T-cell (primary cell): ENCODE data around the gene MTF2. TPM values are rescaled to one million over a fixed set of nuclear protein-coding genes. Genes with fewer than 3 reads are reported as not detected.
"Not testable (repeated sequence)": the region's sequence is repeated elsewhere in the genome, so short reads cannot be mapped to it uniquely, and the experiment has no call there.

Experiments
- ATAC-seq, 4 experiments: fragments of 200-7000 bp in 3 of 4; fragments of 150-1000 bp in 1 of 4; cut with Tn5 transposase; replicated peaks in 1 of 4; 1 replicate in 3 of 4; 2 replicates in 1 of 4; pipeline ENCODE4 v1.10.0; 2021; ENCODE audit warnings: moderate library complexity in 3 of 4, mild to moderate bottlenecking in 2 of 4, moderate number of reproducible peaks in 1 of 4
- CTCF ChIA-PET, 2 donors: fragments of 300-600 bp; sonication (Branson Sonifier 250); formaldehyde crosslinking; loops; one replicate each; lab custom pipeline; 2022; ENCODE audit warnings: antibody characterized with exemption in 2 of 2; lab: Charles Lee
- POLR2A ChIA-PET, 2 donors: fragments of 300-600 bp; sonication (Branson Sonifier 250); formaldehyde crosslinking; loops; one replicate each; lab custom pipeline; 2022; ENCODE audit warnings: antibody characterized with exemption in 2 of 2; lab: Charles Lee
- DNase-seq, 35 experiments: peaks; one replicate each; pipeline versions ENCODE4 v3.0.0 to v3.0.0-alpha.2; 2013 to 2023
- H3K27ac ChIP-seq: one replicate; pipeline ENCODE4 v1.5.1; 2013; ENCODE audit warnings: low read length
- H3K27me3 ChIP-seq, 2 experiments: replicated peaks in 1 of 2; 1 replicate in 1 of 2; 2 replicates in 1 of 2; pipeline versions ENCODE4 v1.6.1 to v1.7.0; 2013; ENCODE audit warnings: low read length in 1 of 2, mixed read lengths in 1 of 2; ENCODE audit not compliant: control insufficient read depth in 2 of 2, insufficient read depth in 2 of 2; ENCODE audit errors: extremely low read depth in 1 of 2
- H3K36me3 ChIP-seq, 2 donors: 1 replicate in 1 of 2; 2 replicates in 1 of 2; pipeline versions ENCODE4 v1.6.1 to v1.7.0; 2013; ENCODE audit warnings: low read length in 1 of 2; ENCODE audit not compliant: control insufficient read depth in 2 of 2, insufficient read depth in 1 of 2; ENCODE audit errors: extremely low read depth in 1 of 2
- H3K4me1 ChIP-seq, 2 experiments: 1 replicate in 1 of 2; 2 replicates in 1 of 2; pipeline versions ENCODE4 v1.6.1 to v1.7.0; 2013; ENCODE audit warnings: low read length in 2 of 2, mixed read lengths in 1 of 2; ENCODE audit not compliant: insufficient read depth in 2 of 2, control insufficient read depth in 1 of 2; ENCODE audit errors: extremely low read depth in 1 of 2
- H3K4me3 ChIP-seq, 2 donors: 1 replicate in 1 of 2; 2 replicates in 1 of 2; pipeline versions ENCODE4 v1.5.1 to v1.7.0; 2013; ENCODE audit warnings: mild to moderate bottlenecking in 2 of 2, low read length in 1 of 2, moderate library complexity in 1 of 2; ENCODE audit not compliant: control insufficient read depth in 1 of 2; ENCODE audit errors: extremely low read depth in 1 of 2
- H3K9me3 ChIP-seq: 2 replicates; pipeline ENCODE4 v1.7.0; 2013
- H3K27ac Mint-ChIP-seq, 2 donors: one replicate each; pipeline ENCODE4 v1.8.0; 2020 to 2021; ENCODE audit warnings: mild to moderate bottlenecking in 2 of 2, mixed read lengths in 2 of 2
- H3K27me3 Mint-ChIP-seq, 2 donors: one replicate each; pipeline ENCODE4 v1.8.0; 2021 to 2022; ENCODE audit warnings: mixed read lengths in 2 of 2
- H3K36me3 Mint-ChIP-seq: one replicate; pipeline ENCODE4 v1.8.0; 2021; ENCODE audit warnings: mixed read lengths
- H3K4me1 Mint-ChIP-seq, 3 donors: one replicate each; pipeline ENCODE4 v1.8.0; 2020 to 2022; ENCODE audit warnings: mixed read lengths in 3 of 3, mild to moderate bottlenecking in 1 of 3
- H3K4me3 Mint-ChIP-seq, 3 donors: one replicate each; pipeline ENCODE4 v1.8.0; 2020 to 2022; ENCODE audit warnings: mild to moderate bottlenecking in 3 of 3, mixed read lengths in 3 of 3, moderate library complexity in 3 of 3
- H3K9me3 Mint-ChIP-seq, 3 donors: one replicate each; pipeline ENCODE4 v1.8.0; 2020 to 2022; ENCODE audit warnings: mixed read lengths in 3 of 3
- WGBS: methylation state at CpG from one replicate; pipeline ENCODE4 v1.1.5; 2013; ENCODE audit warnings: missing lambda C conversion rate; ENCODE audit not compliant: insufficient coverage; 5-methylcytosine and 5-hydroxymethylcytosine counted together
- total RNA-seq, 35 experiments: library from RNA in 6 of 35; stranded (reverse) in 6 of 35; fragments of 120-200 nt in 1 of 35; gene quantifications; one replicate each; pipeline versions ENCODE4 v1.2.1 to v1.2.4 and lab custom pipeline; 2013 to 2026

The MTF2 gene
- total RNA-seq, 5 donors from 2014 or later (not counting 1 experiment from before 2014, with no cell fraction given): 40.1 to 49.2 (median 47.4) TPM

- POLR2A ChIA-PET: interaction anchor here (0.6 to 1.0 kb wide), 2 partner anchors 24 to 46 kb away, joined by 3 to 6 read pairs; no protein-coding TSS in a partner anchor
- CTCF ChIA-PET: interaction anchor here in 1 of 2 donors (0.6 kb wide), 2 partner anchors 13 to 16 kb away, joined by 3 to 6 read pairs; no protein-coding TSS in a partner anchor
- ATAC-seq (no peak), DNase-seq (no peak)
- Histone ChIP-seq H3K4me3 (no peak overlapping the region), H3K27me3 (no peaks in the 10 kb centered on the region), H3K27ac (no peak overlapping the region), H3K4me1 (no peaks in the 10 kb centered on the region), H3K36me3 (peaks cover 0 to 9% of the 10 kb centered on the region in 2 donors), H3K9me3 (no peaks in the 10 kb centered on the region)
- H3K27ac Mint-ChIP-seq: peak overlapping the region; percentile 3 to 65
- H3K27me3 Mint-ChIP-seq: no peaks in the 10 kb centered on the region
- peaks cover 53 to 62% (median 59%) of the 10 kb centered on the region in 3 donors for H3K4me1 Mint-ChIP-seq
- no peak overlapping the region for H3K4me3 Mint-ChIP-seq
- peaks cover 4 to 9% (median 5%) of the 10 kb centered on the region in 3 donors for H3K9me3 Mint-ChIP-seq
- 100% methylated on average over 2 of the region's 2 CpGs for WGBS
- H3K36me3 Mint-ChIP-seq: peaks cover 40% of the 10 kb centered on the region
Measured at GRCh38 chr1:93164816-93165215, 85.7 kb downstream of the MTF2 start.

GRCh38 chr1:93165895-93166294 lies 86.8 kb downstream of the MTF2 start:
- H3K4me3 Mint-ChIP-seq, H3K27me3 ChIP-seq, H3K9me3 ChIP-seq, DNase-seq, H3K9me3 Mint-ChIP-seq, H3K27ac Mint-ChIP-seq, POLR2A ChIA-PET, H3K4me1 ChIP-seq, H3K4me3 ChIP-seq, H3K36me3 ChIP-seq, ATAC-seq, H3K27me3 Mint-ChIP-seq, H3K27ac ChIP-seq, CTCF ChIA-PET: not testable (repeated sequence)
- Mint-ChIP-seq H3K36me3 (peaks cover 41% of the 10 kb centered on the region), H3K4me1 (peaks cover 57 to 63% (median 62%) of the 10 kb centered on the region in 3 donors)
- WGBS: 100% methylated on average over 1 of the region's 1 CpG

- DNase-seq (no peak), ATAC-seq (no peak)
- ChIA-PET POLR2A (interaction anchor here in 1 of 2 donors (0.7 kb wide), 1 partner anchor 8 kb away, joined by 3 read pairs; no protein-coding TSS in a partner anchor), CTCF (interaction anchor here in 1 of 2 donors (0.5 kb wide), 1 partner anchor 12 kb away, joined by 8 read pairs; no protein-coding TSS in a partner anchor)
- no peaks in the 10 kb centered on the region for H3K27me3 Mint-ChIP-seq
- H3K4me3 ChIP-seq: no peak overlapping the region
- no peak overlapping the region for H3K4me3 Mint-ChIP-seq
- H3K27ac ChIP-seq: no peak overlapping the region
- peaks cover 62 to 66% (median 63%) of the 10 kb centered on the region in 3 donors for H3K4me1 Mint-ChIP-seq
- H3K4me1 ChIP-seq: peaks cover under 1 to 6% of the 10 kb centered on the region in 2 experiments
- H3K27ac Mint-ChIP-seq: peak overlapping the region in 1 of 2 donors; percentile 14
- no peaks in the 10 kb centered on the region for H3K27me3 ChIP-seq
- no peaks in the 10 kb centered on the region for H3K9me3 ChIP-seq
- H3K9me3 Mint-ChIP-seq: peaks cover 4 to 9% (median 5%) of the 10 kb centered on the region in 3 donors
- H3K36me3 Mint-ChIP-seq: peaks cover 39% of the 10 kb centered on the region
- H3K36me3 ChIP-seq: peaks cover 0 to 4% of the 10 kb centered on the region in 2 donors
Measured at GRCh38 chr1:93167006-93167405, 87.9 kb downstream of the MTF2 start.

- CTCF ChIA-PET: interaction anchor here (0.6 kb wide), 2 partner anchors 8 to 359 kb away, joined by 3 read pairs; no protein-coding TSS in a partner anchor
- H3K27me3 ChIP-seq, H3K9me3 Mint-ChIP-seq, H3K4me3 ChIP-seq, POLR2A ChIA-PET, ATAC-seq, H3K36me3 ChIP-seq, H3K27ac ChIP-seq, H3K27ac Mint-ChIP-seq, H3K9me3 ChIP-seq, DNase-seq, H3K27me3 Mint-ChIP-seq, H3K4me1 ChIP-seq: not testable (repeated sequence)
- Mint-ChIP-seq H3K36me3 (peaks cover 42% of the 10 kb centered on the region), H3K4me3 (peak overlapping the region in 1 of 3 donors; percentile 83), H3K4me1 (peaks cover 73 to 74% (median 73%) of the 10 kb centered on the region in 3 donors)
- WGBS: 100% methylated on average over 20 of the region's 36 CpGs
Measured at GRCh38 chr1:93170141-93170678, 91.1 kb downstream of the MTF2 start.

- H3K27ac Mint-ChIP-seq: peak overlapping the region in 1 of 2 donors; percentile 49
- Histone ChIP-seq H3K4me1 (peaks cover 11 to 13% of the 10 kb centered on the region in 2 experiments), H3K36me3 (peaks cover 0 to 13% of the 10 kb centered on the region in 2 donors), H3K27ac (no peak overlapping the region), H3K27me3 (no peaks in the 10 kb centered on the region), H3K9me3 (no peaks in the 10 kb centered on the region), H3K4me3 (peak overlapping the region in 1 of 2 donors; percentile 7)
- H3K36me3 Mint-ChIP-seq: peaks cover 43% of the 10 kb centered on the region
- ChIA-PET POLR2A (interaction anchor here in 1 of 2 donors (1.3 kb wide), 1 partner anchor 11 kb away, joined by 3 read pairs; no protein-coding TSS in a partner anchor), CTCF (interaction anchor here in 1 of 2 donors (1.0 kb wide), 1 partner anchor 9 kb away, joined by 3 read pairs; no protein-coding TSS in a partner anchor)
- peak overlapping the region; percentile 71 to 83 (median 77) for H3K4me3 Mint-ChIP-seq
- WGBS: no CpG with 5 or more reads among the region's 1 CpG
- DNase-seq: no peak
- H3K9me3 Mint-ChIP-seq: peaks cover 0 to 9% (median 4%) of the 10 kb centered on the region in 3 donors
- no peaks in the 10 kb centered on the region for H3K27me3 Mint-ChIP-seq
- ATAC-seq: no peak
- H3K4me1 Mint-ChIP-seq: peaks cover 75% of the 10 kb centered on the region in 3 donors
Measured at GRCh38 chr1:93171549-93172034, 92.5 kb downstream of the MTF2 start.

- ChIA-PET CTCF (interaction anchor here in 1 of 2 donors (0.7 to 1.2 kb wide), 4 partner anchors 9 to 132 kb away, joined by 3 to 4 read pairs (median 4); no protein-coding TSS in a partner anchor), POLR2A (interaction anchor here in 1 of 2 donors (1.3 kb wide), 1 partner anchor 92 kb away, joined by 4 read pairs; no protein-coding TSS in a partner anchor)
- ATAC-seq (no peak), DNase-seq (no peak)
- Mint-ChIP-seq H3K9me3 (peaks cover 0 to 6% (median 0%) of the 10 kb centered on the region in 3 donors), H3K4me1 (peaks cover 73 to 79% (median 77%) of the 10 kb centered on the region in 3 donors), H3K36me3 (peaks cover 39% of the 10 kb centered on the region), H3K27me3 (no peaks in the 10 kb centered on the region), H3K27ac (peak overlapping the region in 1 of 2 donors; percentile 22), H3K4me3 (peak overlapping the region in 2 of 3 donors; percentile 2 to 83)
- Histone ChIP-seq H3K4me1 (peaks cover 17 to 21% of the 10 kb centered on the region in 2 experiments), H3K27ac (no peak overlapping the region), H3K9me3 (no peaks in the 10 kb centered on the region), H3K36me3 (peaks cover 0 to 14% of the 10 kb centered on the region in 2 donors), H3K4me3 (no peak overlapping the region), H3K27me3 (no peaks in the 10 kb centered on the region)
- WGBS: no CpG with 5 or more reads among the region's 1 CpG
Measured at GRCh38 chr1:93172778-93173177, 93.7 kb downstream of the MTF2 start.
